HepG2 (cell line): ENCODE results near the gene GMPPB. TPM values are rescaled to one million over a fixed set of nuclear protein-coding genes. Genes with fewer than 3 reads are reported as not detected.
A peak's percentile ranks its signal among the peaks of the same experiment; 100 is the strongest.

Experiments used
- ERF ChIP-seq: IDR thresholded peaks from 2 replicates; pipeline ENCODE4 v1.6.1; 2018; ENCODE audit warnings: missing biosample characterization, missing genetic modification reagents
- MEF2D ChIP-seq: sonication (generic); formaldehyde crosslinking; IDR thresholded peaks from 2 replicates; pipeline ENCODE4 v1.5.1; 2020; ENCODE audit warnings: mild to moderate bottlenecking, missing genetic modification reagents
- NR3C1 ChIP-seq: sonication (generic); formaldehyde crosslinking; IDR thresholded peaks from 2 replicates; pipeline ENCODE4 v1.4.0; 2020; ENCODE audit warnings: missing genetic modification reagents
- POLR2AphosphoS2 ChIP-seq: IDR thresholded peaks from 2 replicates; pipeline ENCODE4 v1.6.1; 2011; ENCODE audit warnings: low read depth, low read length, improper control_type of control experiment
- PRMT3 ChIP-seq: sonication (generic); formaldehyde crosslinking; IDR thresholded peaks from 2 replicates; pipeline ENCODE4 v1.8.1; 2022; ENCODE audit warnings: low read depth, mild to moderate bottlenecking, moderate library complexity, missing genetic modification reagents, borderline replicate concordance
- RBM22 ChIP-seq: fragments of 200-400 bp; formaldehyde crosslinking; optimal IDR thresholded peaks from 2 replicates; pipeline ENCODE3; 2017; ENCODE audit warnings: mild to moderate bottlenecking, low read length, moderate library complexity
- RORA ChIP-seq: sonication (generic); formaldehyde crosslinking; IDR thresholded peaks from 2 replicates; pipeline ENCODE4 v1.5.0; 2020; ENCODE audit warnings: mild to moderate bottlenecking, missing genetic modification reagents, moderate library complexity
- SAFB2 ChIP-seq: sonication (generic); formaldehyde crosslinking; IDR thresholded peaks from 2 replicates; pipeline ENCODE4 v1.5.1; 2020; ENCODE audit warnings: missing genetic modification reagents, low read depth, mild to moderate bottlenecking, borderline replicate concordance
- SNAPC2 ChIP-seq: sonication (generic); formaldehyde crosslinking; IDR thresholded peaks from 2 replicates; pipeline ENCODE4 v1.8.1; 2022; ENCODE audit warnings: mild to moderate bottlenecking, missing genetic modification reagents
- YY1 ChIP-seq: IDR thresholded peaks from 2 replicates; pipeline ENCODE4 v1.6.1; 2011; ENCODE audit warnings: low read length, low read depth, moderate library complexity, mild to moderate bottlenecking; ENCODE audit not compliant: insufficient read depth, insufficient replicate concordance
- ZBTB3 ChIP-seq: sonication (generic); formaldehyde crosslinking; IDR thresholded peaks from 2 replicates; pipeline ENCODE4 v1.4.0; 2020; ENCODE audit warnings: low read depth, mild to moderate bottlenecking, moderate library complexity, missing genetic modification reagents, borderline replicate concordance
- ZC3H4 ChIP-seq: sonication (generic); formaldehyde crosslinking; IDR thresholded peaks from 2 replicates; pipeline ENCODE4 v1.4.0; 2020; ENCODE audit warnings: missing genetic modification reagents, borderline replicate concordance
- ZNF329 ChIP-seq: sonication (generic); formaldehyde crosslinking; IDR thresholded peaks from 2 replicates; pipeline ENCODE4 v1.9.0; 2021; ENCODE audit warnings: low read depth, mild to moderate bottlenecking, missing genetic modification reagents
- polyA plus RNA-seq, 8 experiments: library from polyadenylated mRNA; depleted of rRNA in 3 of 8; stranded (reverse) in 7 of 8; unstranded in 1 of 8; fragments of >200 nt; fragmentation: Illumina TruSeq in 4 of 8; extraction: Trizol in 4 of 8; gene quantifications; 2 replicates each; pipeline versions ENCODE4 v1.2.1 to v1.2.3, GENCODE V29; 2011 to 2016; ENCODE audit warnings: low read depth in 4 of 8, missing spikeins in 1 of 8, mixed read lengths in 1 of 8; ENCODE audit not compliant: insufficient read depth in 1 of 8
- total RNA-seq, 5 experiments: library from RNA; depleted of rRNA; stranded (reverse); fragments of >200 nt; fragmentation: Illumina TruSeq; extraction: Trizol; gene quantifications; 2 replicates each; pipeline ENCODE4 v1.2.3, GENCODE V29; 2016; ENCODE audit warnings: low read depth in 1 of 5
- TF ChIP-seq, protein P1 (sequence below): sonication (generic); formaldehyde crosslinking; IDR thresholded peaks from 2 replicates; pipeline ENCODE4 v1.5.1; 2020; ENCODE audit warnings: missing genetic modification reagents, mild to moderate bottlenecking, borderline replicate concordance
- TF ChIP-seq, protein P2 (sequence below): sonication (generic); formaldehyde crosslinking; IDR thresholded peaks from 2 replicates; pipeline ENCODE4 v1.5.0; 2020; ENCODE audit warnings: missing genetic modification reagents
- TF ChIP-seq, protein P3 (sequence below): sonication (generic); formaldehyde crosslinking; IDR thresholded peaks from 2 replicates; pipeline ENCODE4 v1.4.0; 2020; ENCODE audit warnings: low read depth, mild to moderate bottlenecking, missing genetic modification reagents
- TF ChIP-seq, protein P4 (sequence below): sonication (generic); formaldehyde crosslinking; IDR thresholded peaks from 2 replicates; pipeline ENCODE4 v1.5.0; 2020; ENCODE audit warnings: missing genetic modification reagents
- TF ChIP-seq, protein P5 (sequence below): sonication (generic); formaldehyde crosslinking; IDR thresholded peaks from 2 replicates; pipeline ENCODE4 v1.4.0; 2020; ENCODE audit warnings: missing genetic modification reagents, mild to moderate bottlenecking, borderline replicate concordance
- TF ChIP-seq, protein P6 (sequence below): sonication (generic); formaldehyde crosslinking; IDR thresholded peaks from 2 replicates; pipeline ENCODE4 v1.5.0; 2020; ENCODE audit warnings: missing genetic modification reagents

GMPPB gene
- total and polyA plus RNA-seq, 2 of the 13 experiments (the other 11 are each of a cell fraction or from before 2014, with no cell fraction given): 6.5 to 23.1 TPM

DNA sequence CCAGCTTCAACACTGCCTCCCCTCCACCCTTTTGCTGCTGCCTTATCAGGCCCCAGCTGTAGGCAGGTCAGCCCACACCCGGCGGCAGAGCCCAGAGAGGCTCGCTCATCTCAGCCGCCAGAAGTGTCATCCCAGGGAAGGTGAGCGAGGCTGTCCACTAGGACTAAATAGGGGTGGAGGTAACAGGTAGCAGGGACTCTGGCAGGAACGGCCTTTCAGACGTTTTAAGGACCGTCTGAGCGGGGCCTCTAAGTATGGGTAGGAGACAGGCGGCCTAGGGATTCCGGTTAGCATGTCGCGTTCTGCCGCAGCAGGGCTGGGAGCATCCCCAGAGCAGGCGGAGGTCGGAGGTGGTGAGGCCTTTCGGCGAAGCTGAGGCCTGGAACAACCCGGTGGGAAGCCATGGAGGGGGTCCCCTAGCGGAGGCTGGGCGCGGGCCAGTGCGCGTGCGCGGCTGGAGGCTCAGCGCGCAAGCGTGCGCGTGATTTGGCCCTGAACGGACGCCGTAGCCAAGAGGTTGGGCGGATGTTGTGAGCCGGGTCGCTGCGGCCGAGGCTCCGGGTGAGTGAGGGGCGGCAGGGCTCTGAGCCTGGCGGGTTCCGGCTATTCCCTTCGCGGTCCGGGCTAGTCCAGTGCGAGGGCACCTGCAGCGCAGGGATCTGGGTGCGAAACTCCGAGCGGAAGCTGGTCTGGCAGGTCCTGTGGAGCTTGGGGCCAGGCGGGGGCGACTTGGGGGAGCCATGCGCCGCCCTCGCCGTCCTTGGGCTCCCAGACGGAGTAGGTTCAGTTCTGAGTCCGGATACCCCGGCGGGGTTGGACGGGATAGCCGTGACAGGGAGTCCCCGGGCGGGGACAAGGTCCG lies 34.5 kb downstream of the GMPPB start, which contains the start of the genes MST1 and RNF123 (continued):
- TF ChIP-seq, protein P1, sequence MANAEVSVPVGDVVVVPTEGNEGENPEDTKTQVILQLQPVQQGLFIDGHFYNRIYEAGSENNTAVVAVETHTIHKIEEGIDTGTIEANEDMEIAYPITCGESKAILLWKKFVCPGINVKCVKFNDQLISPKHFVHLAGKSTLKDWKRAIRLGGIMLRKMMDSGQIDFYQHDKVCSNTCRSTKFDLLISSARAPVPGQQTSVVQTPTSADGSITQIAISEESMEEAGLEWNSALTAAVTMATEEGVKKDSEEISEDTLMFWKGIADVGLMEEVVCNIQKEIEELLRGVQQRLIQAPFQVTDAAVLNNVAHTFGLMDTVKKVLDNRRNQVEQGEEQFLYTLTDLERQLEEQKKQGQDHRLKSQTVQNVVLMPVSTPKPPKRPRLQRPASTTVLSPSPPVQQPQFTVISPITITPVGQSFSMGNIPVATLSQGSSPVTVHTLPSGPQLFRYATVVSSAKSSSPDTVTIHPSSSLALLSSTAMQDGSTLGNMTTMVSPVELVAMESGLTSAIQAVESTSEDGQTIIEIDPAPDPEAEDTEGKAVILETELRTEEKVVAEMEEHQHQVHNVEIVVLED (CRISPR knock-in tag): peak; percentile 72
- TF ChIP-seq ZNF329 (CRISPR knock-in tag) (no peak), YY1 (peak; percentile 83), PRMT3 (CRISPR knock-in tag) (no peak; the same call in 1 of the 2 replicates), ZBTB3 (CRISPR knock-in tag) (peak; percentile 37; the same call in 1 of the 2 replicates), NR3C1 (CRISPR knock-in tag) (no peak), POLR2AphosphoS2 (no peak), ERF (peak; percentile 74), SAFB2 (peak; percentile 76), MEF2D (CRISPR knock-in tag) (no peak; the same call in 1 of the 2 replicates), RBM22 (no peak), ZC3H4 (peak; percentile 95; the same call in 1 of the 2 replicates), RORA (CRISPR knock-in tag) (no peak), SNAPC2 (CRISPR knock-in tag) (no peak; the same call in 1 of the 2 replicates)
- TF ChIP-seq, protein P2, sequence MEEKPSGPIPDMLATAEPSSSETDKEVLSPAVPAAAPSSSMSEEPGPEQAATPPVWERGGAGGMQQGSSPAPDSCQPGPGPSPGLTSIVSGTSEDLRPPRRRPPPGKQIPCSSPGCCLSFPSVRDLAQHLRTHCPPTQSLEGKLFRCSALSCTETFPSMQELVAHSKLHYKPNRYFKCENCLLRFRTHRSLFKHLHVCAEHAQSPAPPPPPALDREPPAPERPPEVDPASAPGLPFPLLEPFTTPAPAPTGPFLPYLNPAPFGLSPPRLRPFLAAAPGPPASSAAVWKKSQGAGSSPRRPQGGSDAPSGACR (CRISPR knock-in tag): peak; percentile 78; the same call in 1 of the 2 replicates
- TF ChIP-seq, protein P3, sequence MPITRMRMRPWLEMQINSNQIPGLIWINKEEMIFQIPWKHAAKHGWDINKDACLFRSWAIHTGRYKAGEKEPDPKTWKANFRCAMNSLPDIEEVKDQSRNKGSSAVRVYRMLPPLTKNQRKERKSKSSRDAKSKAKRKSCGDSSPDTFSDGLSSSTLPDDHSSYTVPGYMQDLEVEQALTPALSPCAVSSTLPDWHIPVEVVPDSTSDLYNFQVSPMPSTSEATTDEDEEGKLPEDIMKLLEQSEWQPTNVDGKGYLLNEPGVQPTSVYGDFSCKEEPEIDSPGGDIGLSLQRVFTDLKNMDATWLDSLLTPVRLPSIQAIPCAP (CRISPR knock-in tag): no peak
- TF ChIP-seq, protein P4, sequence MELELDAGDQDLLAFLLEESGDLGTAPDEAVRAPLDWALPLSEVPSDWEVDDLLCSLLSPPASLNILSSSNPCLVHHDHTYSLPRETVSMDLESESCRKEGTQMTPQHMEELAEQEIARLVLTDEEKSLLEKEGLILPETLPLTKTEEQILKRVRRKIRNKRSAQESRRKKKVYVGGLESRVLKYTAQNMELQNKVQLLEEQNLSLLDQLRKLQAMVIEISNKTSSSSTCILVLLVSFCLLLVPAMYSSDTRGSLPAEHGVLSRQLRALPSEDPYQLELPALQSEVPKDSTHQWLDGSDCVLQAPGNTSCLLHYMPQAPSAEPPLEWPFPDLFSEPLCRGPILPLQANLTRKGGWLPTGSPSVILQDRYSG (CRISPR knock-in tag): no peak
- TF ChIP-seq, protein P5, sequence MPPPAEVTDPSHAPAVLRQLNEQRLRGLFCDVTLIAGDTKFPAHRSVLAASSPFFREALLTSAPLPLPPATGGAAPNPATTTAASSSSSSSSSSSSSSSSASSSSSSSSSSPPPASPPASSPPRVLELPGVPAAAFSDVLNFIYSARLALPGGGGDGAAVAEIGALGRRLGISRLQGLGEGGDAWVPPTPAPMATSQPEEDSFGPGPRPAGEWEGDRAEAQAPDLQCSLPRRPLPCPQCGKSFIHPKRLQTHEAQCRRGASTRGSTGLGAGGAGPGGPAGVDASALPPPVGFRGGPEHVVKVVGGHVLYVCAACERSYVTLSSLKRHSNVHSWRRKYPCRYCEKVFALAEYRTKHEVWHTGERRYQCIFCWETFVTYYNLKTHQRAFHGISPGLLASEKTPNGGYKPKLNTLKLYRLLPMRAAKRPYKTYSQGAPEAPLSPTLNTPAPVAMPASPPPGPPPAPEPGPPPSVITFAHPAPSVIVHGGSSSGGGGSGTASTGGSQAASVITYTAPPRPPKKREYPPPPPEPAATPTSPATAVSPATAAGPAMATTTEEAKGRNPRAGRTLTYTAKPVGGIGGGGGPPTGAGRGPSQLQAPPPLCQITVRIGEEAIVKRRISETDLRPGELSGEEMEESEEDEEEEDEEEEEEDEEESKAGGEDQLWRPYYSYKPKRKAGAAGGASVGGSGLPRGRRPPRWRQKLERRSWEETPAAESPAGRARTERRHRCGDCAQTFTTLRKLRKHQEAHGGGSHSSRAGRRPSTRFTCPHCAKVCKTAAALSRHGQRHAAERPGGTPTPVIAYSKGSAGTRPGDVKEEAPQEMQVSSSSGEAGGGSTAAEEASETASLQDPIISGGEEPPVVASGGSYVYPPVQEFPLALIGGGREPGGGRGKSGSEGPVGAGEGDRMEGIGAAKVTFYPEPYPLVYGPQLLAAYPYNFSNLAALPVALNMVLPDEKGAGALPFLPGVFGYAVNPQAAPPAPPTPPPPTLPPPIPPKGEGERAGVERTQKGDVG (CRISPR knock-in tag): no peak
- TF ChIP-seq, protein P6, sequence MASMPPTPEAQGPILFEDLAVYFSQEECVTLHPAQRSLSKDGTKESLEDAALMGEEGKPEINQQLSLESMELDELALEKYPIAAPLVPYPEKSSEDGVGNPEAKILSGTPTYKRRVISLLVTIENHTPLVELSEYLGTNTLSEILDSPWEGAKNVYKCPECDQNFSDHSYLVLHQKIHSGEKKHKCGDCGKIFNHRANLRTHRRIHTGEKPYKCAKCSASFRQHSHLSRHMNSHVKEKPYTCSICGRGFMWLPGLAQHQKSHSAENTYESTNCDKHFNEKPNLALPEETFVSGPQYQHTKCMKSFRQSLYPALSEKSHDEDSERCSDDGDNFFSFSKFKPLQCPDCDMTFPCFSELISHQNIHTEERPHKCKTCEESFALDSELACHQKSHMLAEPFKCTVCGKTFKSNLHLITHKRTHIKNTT (CRISPR knock-in tag): no peak
